Left ventricle myocardium inferior (tissue), 1 donor: ENCODE results near the gene SURF6. TPM values are rescaled to one million over a fixed set of nuclear protein-coding genes. Genes with fewer than 3 reads are reported as not detected.
A peak's percentile ranks its signal among the peaks of the same experiment; 100 is the strongest.

ENCODE experiments used
- DNase-seq: peaks from one replicate; pipeline ENCODE4 v3.0.0-alpha.2; 2020
- H3K27ac ChIP-seq: fragments of 200-600 bp; replicated peaks from 2 replicates; pipeline ENCODE4 v1.8.0; 2021
- H3K27me3 ChIP-seq: fragments of 200-600 bp; 2 replicates; pipeline ENCODE4 v1.8.0; 2021; ENCODE audit warnings: low read depth
- H3K36me3 ChIP-seq: fragments of 200-600 bp; 2 replicates; pipeline ENCODE4 v1.8.0; 2021
- H3K4me1 ChIP-seq: fragments of 200-600 bp; 2 replicates; pipeline ENCODE4 v1.8.0; 2021
- H3K4me3 ChIP-seq: fragments of 200-600 bp; 2 replicates; pipeline ENCODE4 v1.8.0; 2021; ENCODE audit warnings: mild to moderate bottlenecking, moderate library complexity
- H3K9me3 ChIP-seq: fragments of 200-600 bp; replicated peaks from 2 replicates; pipeline ENCODE4 v1.8.0; 2021
- CTCF ChIP-seq: fragments of 200-600 bp; IDR thresholded peaks from 2 replicates; pipeline ENCODE4 v1.8.0; 2021; ENCODE audit warnings: antibody characterized with exemption, mild to moderate bottlenecking, borderline replicate concordance
- intact Hi-C: fragments of 100-400 bp; cut with micrococcal nuclease; formaldehyde crosslinking; loops from one replicate; pipeline ENCODE4 v1.11.0; 2022
- total RNA-seq: library from RNA; stranded (reverse); fragmentation: NEBNext Ultra II Directional; extraction: Animal tissue kit (Norgen Biotek cat#: 25700); gene quantifications from one replicate; pipeline ENCODE4 v1.2.1, GENCODE V29; 2021
- donor health status: DM: no; HTN: yes; CAD: no; lungs with severe emphysema.

SURF6 gene
- total RNA-seq, 1 donor from 2014 or later = 11.6 TPM

- Histone ChIP-seq H3K9me3 (no peaks in the 10 kb centered on the region), H3K27me3 (no peaks in the 10 kb centered on the region), H3K27ac (no peak overlapping the region), H3K4me1 (peaks cover 55% of the 10 kb centered on the region), H3K4me3 (no peak overlapping the region), H3K36me3 (peaks cover 56% of the 10 kb centered on the region)
- no peak for TF ChIP-seq CTCF
- intact Hi-C loops = no loop called here
- no peak for DNase-seq
These were observed 17.6 kb upstream of the SURF6 start for GRCh38 chr9:133353548-133353947.

GRCh38 chr9:133352635-133353340, 16.8 kb upstream of the SURF6 start:
- H3K9me3 ChIP-seq = no peaks in the 10 kb centered on the region
- TF ChIP-seq CTCF = no peak
- H3K36me3 ChIP-seq = peaks cover 56% of the 10 kb centered on the region
- no peak overlapping the region for H3K27ac ChIP-seq
- H3K4me3 ChIP-seq = no peak overlapping the region
- H3K27me3 ChIP-seq = no peaks in the 10 kb centered on the region
- intact Hi-C loops = no loop called here
- H3K4me1 ChIP-seq = peaks cover 58% of the 10 kb centered on the region
- no peak for DNase-seq

- Histone ChIP-seq H3K27ac (no peak overlapping the region), H3K4me3 (no peak overlapping the region), H3K4me1 (peaks cover 56% of the 10 kb centered on the region), H3K9me3 (no peaks in the 10 kb centered on the region), H3K27me3 (no peaks in the 10 kb centered on the region), H3K36me3 (peaks cover 56% of the 10 kb centered on the region)
- intact Hi-C loops = no loop called here
- TF ChIP-seq CTCF = peak; percentile 49
- DNase-seq = no peak
These were observed 16.1 kb upstream of the SURF6 start for GRCh38 chr9:133351908-133352634.

GRCh38 chr9:133351526-133351907, 15.5 kb upstream of the SURF6 start:
- H3K36me3 ChIP-seq = peaks cover 56% of the 10 kb centered on the region
- H3K27ac ChIP-seq = no peak overlapping the region
- peaks cover 56% of the 10 kb centered on the region for H3K4me1 ChIP-seq
- no peak for TF ChIP-seq CTCF
- no peak for DNase-seq
- intact Hi-C loops = no loop called here
- no peaks in the 10 kb centered on the region for H3K9me3 ChIP-seq
- no peak overlapping the region for H3K4me3 ChIP-seq
- H3K27me3 ChIP-seq = no peaks in the 10 kb centered on the region

GRCh38 chr9:133349965-133350616, 14.1 kb upstream of the SURF6 start:
- Histone ChIP-seq H3K36me3 (peaks cover 62% of the 10 kb centered on the region), H3K4me1 (peaks cover 53% of the 10 kb centered on the region), H3K27ac (no peak overlapping the region), H3K9me3 (no peaks in the 10 kb centered on the region), H3K4me3 (no peak overlapping the region), H3K27me3 (no peaks in the 10 kb centered on the region)
- intact Hi-C loops = no loop called here
- no peak for DNase-seq
- no peak for TF ChIP-seq CTCF
